ENCODE measurements around the gene VWCE. TPM values are rescaled to one million over a fixed set of nuclear protein-coding genes. Genes with fewer than 3 reads are reported as not detected.
"Not testable (repeated sequence)": the region's sequence is repeated elsewhere in the genome, so short reads cannot be mapped to it uniquely, and the experiment has no call there.

Gene VWCE
- polyA plus RNA-seq, 1 donor from 2014 or later: 9.8 TPM

GRCh38 chr11:61252332-61252731, 42.8 kb downstream of the VWCE start:
- H3K27me3 ChIP-seq (ENCODE audit: insufficient read depth, low read depth, low read length); H3K9me2 ChIP-seq (ENCODE audit: insufficient read depth, low read length); H3K4me2 ChIP-seq (ENCODE audit: low read length); H3K9ac ChIP-seq (ENCODE audit: low read length); H4K20me1 ChIP-seq (ENCODE audit: insufficient read depth); H3K36me3 ChIP-seq (ENCODE audit: insufficient read depth, low read length); H3F3A ChIP-seq (ENCODE audit: insufficient read depth, low read length, poor library complexity, severe bottlenecking); H3K27ac ChIP-seq (ENCODE audit: low read length); H2AFZ ChIP-seq (ENCODE audit: low read depth, low read length); H3K4me3 ChIP-seq (ENCODE audit: low read length); H3K9me3 ChIP-seq (ENCODE audit: low read length); H3K79me2 ChIP-seq (replicated peaks; ENCODE audit: insufficient read depth, low read length): not testable (repeated sequence)

- not testable (repeated sequence) for H4K20me1 ChIP-seq (ENCODE audit: insufficient read depth); H3K9me2 ChIP-seq (ENCODE audit: insufficient read depth, low read length); H3K4me2 ChIP-seq (ENCODE audit: low read length); H3K4me3 ChIP-seq (ENCODE audit: low read length); H3K27ac ChIP-seq (ENCODE audit: low read length); H3K9ac ChIP-seq (ENCODE audit: low read length); H2AFZ ChIP-seq (ENCODE audit: low read depth, low read length); H3K27me3 ChIP-seq (ENCODE audit: insufficient read depth, low read depth, low read length); H3K9me3 ChIP-seq (ENCODE audit: low read length); H3K79me2 ChIP-seq (replicated peaks; ENCODE audit: insufficient read depth, low read length); H3K36me3 ChIP-seq (ENCODE audit: insufficient read depth, low read length); H3F3A ChIP-seq (ENCODE audit: insufficient read depth, low read length, poor library complexity, severe bottlenecking)
Observed at GRCh38 chr11:61250796-61251765, 44.0 kb downstream of the VWCE start.

GRCh38 chr11:61249201-61249600, 45.9 kb downstream of the VWCE start:
- H3F3A ChIP-seq (ENCODE audit: insufficient read depth, low read length, poor library complexity, severe bottlenecking); H2AFZ ChIP-seq (ENCODE audit: low read depth, low read length): not testable (repeated sequence)

GRCh38 chr11:61248071-61248470, 47.0 kb downstream of the VWCE start:
- not testable (repeated sequence) for H3K4me3 ChIP-seq (ENCODE audit: low read length); H3K79me2 ChIP-seq (replicated peaks; ENCODE audit: insufficient read depth, low read length); H3K9me2 ChIP-seq (ENCODE audit: insufficient read depth, low read length)

More at GRCh38 chr11:61249201-61249600, 45.9 kb downstream of the VWCE start:
- H3K9me3 ChIP-seq (ENCODE audit: low read length); H3K36me3 ChIP-seq (ENCODE audit: insufficient read depth, low read length); H4K20me1 ChIP-seq (ENCODE audit: insufficient read depth); H3K27ac ChIP-seq (ENCODE audit: low read length); H3K9me2 ChIP-seq (ENCODE audit: insufficient read depth, low read length); H3K79me2 ChIP-seq (replicated peaks; ENCODE audit: insufficient read depth, low read length); H3K4me2 ChIP-seq (ENCODE audit: low read length); H3K9ac ChIP-seq (ENCODE audit: low read length); H3K4me3 ChIP-seq (ENCODE audit: low read length); H3K27me3 ChIP-seq (ENCODE audit: insufficient read depth, low read depth, low read length): not testable (repeated sequence)

GRCh38 chr11:61245284-61245964, 49.7 kb downstream of the VWCE start:
- not testable (repeated sequence) for H3K9me2 ChIP-seq (ENCODE audit: insufficient read depth, low read length); H3F3A ChIP-seq (ENCODE audit: insufficient read depth, low read length, poor library complexity, severe bottlenecking); H4K20me1 ChIP-seq (ENCODE audit: insufficient read depth); H3K36me3 ChIP-seq (ENCODE audit: insufficient read depth, low read length); H3K4me3 ChIP-seq (ENCODE audit: low read length); H3K9me3 ChIP-seq (ENCODE audit: low read length); H3K9ac ChIP-seq (ENCODE audit: low read length); H3K27ac ChIP-seq (ENCODE audit: low read length); H3K4me2 ChIP-seq (ENCODE audit: low read length); H3K79me2 ChIP-seq (replicated peaks; ENCODE audit: insufficient read depth, low read length); H3K27me3 ChIP-seq (ENCODE audit: insufficient read depth, low read depth, low read length); H2AFZ ChIP-seq (ENCODE audit: low read depth, low read length)

More at GRCh38 chr11:61248071-61248470, 47.0 kb downstream of the VWCE start:
- H3K4me2 ChIP-seq (ENCODE audit: low read length); H3K36me3 ChIP-seq (ENCODE audit: insufficient read depth, low read length); H2AFZ ChIP-seq (ENCODE audit: low read depth, low read length); H4K20me1 ChIP-seq (ENCODE audit: insufficient read depth); H3K9ac ChIP-seq (ENCODE audit: low read length); H3K27ac ChIP-seq (ENCODE audit: low read length); H3K27me3 ChIP-seq (ENCODE audit: insufficient read depth, low read depth, low read length); H3F3A ChIP-seq (ENCODE audit: insufficient read depth, low read length, poor library complexity, severe bottlenecking); H3K9me3 ChIP-seq (ENCODE audit: low read length): not testable (repeated sequence)

GRCh38 chr11:61241526-61241925, 53.6 kb downstream of the VWCE start:
- H3K9me3 ChIP-seq (ENCODE audit: low read length); H3K36me3 ChIP-seq (ENCODE audit: insufficient read depth, low read length); H3K4me3 ChIP-seq (ENCODE audit: low read length); H3K9me2 ChIP-seq (ENCODE audit: insufficient read depth, low read length); H2AFZ ChIP-seq (ENCODE audit: low read depth, low read length); H3K27ac ChIP-seq (ENCODE audit: low read length); H3K79me2 ChIP-seq (replicated peaks; ENCODE audit: insufficient read depth, low read length); H4K20me1 ChIP-seq (ENCODE audit: insufficient read depth); H3K9ac ChIP-seq (ENCODE audit: low read length); H3F3A ChIP-seq (ENCODE audit: insufficient read depth, low read length, poor library complexity, severe bottlenecking); H3K4me2 ChIP-seq (ENCODE audit: low read length); H3K27me3 ChIP-seq (ENCODE audit: insufficient read depth, low read depth, low read length): not testable (repeated sequence)

GRCh38 chr11:61240875-61241274, 54.2 kb downstream of the VWCE start, which contains the start of gene PGA5:
Gene PGA5, plus strand, starts transcription at chr11:61241175. Its CDS starts 52 bp downstream, at chr11:61241227.
- not testable (repeated sequence) for H3K4me2 ChIP-seq (ENCODE audit: low read length)

More at GRCh38 chr11:61240875-61241274, 54.2 kb downstream of the VWCE start, which contains the start of gene PGA5:
- H3K9me3 ChIP-seq (ENCODE audit: low read length); H3F3A ChIP-seq (ENCODE audit: insufficient read depth, low read length, poor library complexity, severe bottlenecking); H3K27me3 ChIP-seq (ENCODE audit: insufficient read depth, low read depth, low read length); H2AFZ ChIP-seq (ENCODE audit: low read depth, low read length); H3K9ac ChIP-seq (ENCODE audit: low read length); H3K36me3 ChIP-seq (ENCODE audit: insufficient read depth, low read length); H3K9me2 ChIP-seq (ENCODE audit: insufficient read depth, low read length); H4K20me1 ChIP-seq (ENCODE audit: insufficient read depth); H3K27ac ChIP-seq (ENCODE audit: low read length); H3K4me3 ChIP-seq (ENCODE audit: low read length); H3K79me2 ChIP-seq (replicated peaks; ENCODE audit: insufficient read depth, low read length): not testable (repeated sequence)

Measured in neural cell (in vitro differentiated cells).